WTC11 (cell line): Measurements from ENCODE around the gene SPPL2B. TPM values are rescaled to one million over a fixed set of nuclear protein-coding genes. Genes with fewer than 3 reads are reported as not detected.

ENCODE experiments used
- total RNA-seq: library from RNA; stranded (reverse); gene quantifications from 3 replicates; pipeline ENCODE4 v1.2.3, GENCODE V29; 2021

SPPL2B gene
- total RNA-seq, 1 experiment from 2014 or later, result 117 TPM

Other genes with a start within 250 kb of the SPPL2B start
- gene MOB3A, start 232.4 kb upstream of the SPPL2B start, total RNA-seq, result 8.1 to 9.8 TPM (median 9.6 TPM) in 3 replicates
- gene IZUMO4, start 231.8 kb upstream of the SPPL2B start, total RNA-seq, result 0.73 to 1.9 TPM (median 1.8 TPM) in 3 replicates
- gene AP3D1, start 177.1 kb upstream of the SPPL2B start, total RNA-seq, result 160 to 190 TPM (median 163 TPM) in 3 replicates
- gene DOT1L, start 164.8 kb upstream of the SPPL2B start, total RNA-seq, result 99.2 to 111 TPM (median 103 TPM) in 3 replicates
- gene PLEKHJ1, start 92.4 kb upstream of the SPPL2B start, total RNA-seq, result 164 to 189 TPM (median 167 TPM) in 3 replicates
- 167 to 184 TPM (median 169 TPM) in 3 replicates for gene SF3A2, start 91.9 kb upstream of the SPPL2B start, total RNA-seq
- gene AMH, start 79.4 kb upstream of the SPPL2B start, total RNA-seq, result 4.7 to 11.2 TPM (median 5.2 TPM) in 3 replicates
- gene JSRP1, start 72.3 kb upstream of the SPPL2B start, total RNA-seq, result 0.33 to 1.4 TPM (median 0.73 TPM) in 3 replicates
- not detected in 3 replicates for gene PEAK3, start 46.5 kb upstream of the SPPL2B start, total RNA-seq
- gene LINGO3, start 20.5 kb upstream of the SPPL2B start, total RNA-seq, result 2.0 to 2.9 TPM (median 2.8 TPM) in 3 replicates
- 245 to 250 TPM (median 248 TPM) in 3 replicates for gene LSM7, start 98 bp upstream of the SPPL2B start, total RNA-seq
- gene TMPRSS9, start 31.6 kb downstream of the SPPL2B start, total RNA-seq, result 0.37 to 0.57 TPM (median 0.55 TPM) in 3 replicates
- 296 to 342 TPM (median 309 TPM) in 3 replicates for gene TIMM13, start 98.9 kb downstream of the SPPL2B start, total RNA-seq
- 204 to 216 TPM (median 212 TPM) in 3 replicates for gene LMNB2, start 128.3 kb downstream of the SPPL2B start, total RNA-seq
- gene GADD45B, start 147.4 kb downstream of the SPPL2B start, total RNA-seq, result 17.9 to 27.5 TPM (median 23.2 TPM) in 3 replicates